Stomach smooth muscle (tissue), 2 donors: Measurements from ENCODE around the gene NSL1.
"Not testable (repeated sequence)": the region's sequence is repeated elsewhere in the genome, so short reads cannot be mapped to it uniquely, and the experiment has no call there.

Source experiments
- H3K27ac ChIP-seq: one replicate; pipeline ENCODE4 v1.7.0; 2013; ENCODE audit warnings: mild to moderate bottlenecking, low read length, inconsistent platforms
- H3K27me3 ChIP-seq, 2 donors: one replicate each; pipeline ENCODE4 v1.7.0; 2013; ENCODE audit warnings: low read length in 2 of 2; ENCODE audit not compliant: insufficient read depth in 2 of 2, control insufficient read depth in 1 of 2
- H3K36me3 ChIP-seq, 2 donors: one replicate each; pipeline ENCODE4 v1.7.0; 2013; ENCODE audit warnings: low read length in 2 of 2; ENCODE audit not compliant: control insufficient read depth in 2 of 2, insufficient read depth in 2 of 2
- H3K4me1 ChIP-seq: one replicate; pipeline ENCODE4 v1.7.0; 2013; ENCODE audit warnings: low read length; ENCODE audit not compliant: control insufficient read depth, insufficient read depth
- H3K4me3 ChIP-seq, 2 donors: one replicate each; pipeline ENCODE4 v1.7.0; 2013; ENCODE audit warnings: low read length in 2 of 2
- H3K9ac ChIP-seq, 2 donors: one replicate each; pipeline ENCODE4 v1.7.0; 2013; ENCODE audit warnings: low read length in 2 of 2, mild to moderate bottlenecking in 1 of 2
- H3K9me3 ChIP-seq, 2 donors: one replicate each; pipeline ENCODE4 v1.7.0; 2013; ENCODE audit warnings: low read length in 2 of 2; ENCODE audit not compliant: control insufficient read depth in 2 of 2
- donor health status: healthy.
- donor health status: Pancreatic carcinoma.

The NSL1 gene

DNA sequence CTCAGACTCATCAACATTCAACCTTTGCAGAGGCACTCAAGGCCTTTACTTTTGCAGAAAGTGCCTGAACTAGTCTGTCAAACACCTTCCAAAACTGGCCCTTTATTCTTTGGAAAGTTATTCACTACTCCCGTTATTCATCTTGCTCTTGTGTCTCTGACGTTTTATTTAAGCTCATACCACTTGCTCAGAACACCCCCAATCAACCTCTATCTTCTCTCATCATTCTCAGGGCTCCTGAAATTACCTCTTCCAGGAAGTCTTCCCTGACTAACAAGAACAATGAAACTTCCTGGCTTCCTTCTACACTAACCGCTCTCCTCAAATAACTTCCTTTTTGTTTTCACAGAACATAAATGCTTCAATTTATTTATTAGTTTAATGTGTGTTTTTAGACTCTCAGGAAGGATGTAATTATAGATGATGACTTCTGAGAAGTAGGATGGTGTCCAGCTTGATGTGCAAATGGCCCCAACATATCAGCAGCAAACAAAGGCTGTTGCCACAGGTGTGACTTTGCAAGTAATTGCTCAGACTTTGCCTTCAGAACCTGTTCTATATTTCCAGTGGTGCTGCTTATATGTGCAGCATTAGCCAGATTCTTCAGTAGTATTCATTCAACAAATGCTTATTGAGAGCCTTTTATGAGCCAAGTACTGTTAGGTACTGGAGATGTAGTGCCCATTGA lies 69.2 kb downstream of the NSL1 start:
- Histone ChIP-seq H3K9me3 (no peaks in the 10 kb centered on the region), H3K4me3 (no peak overlapping the region), H3K27me3 (no peaks in the 10 kb centered on the region), H3K36me3 (no peaks in the 10 kb centered on the region), H3K9ac (no peak overlapping the region), H3K27ac (no peak overlapping the region), H3K4me1 (no peaks in the 10 kb centered on the region)

DNA sequence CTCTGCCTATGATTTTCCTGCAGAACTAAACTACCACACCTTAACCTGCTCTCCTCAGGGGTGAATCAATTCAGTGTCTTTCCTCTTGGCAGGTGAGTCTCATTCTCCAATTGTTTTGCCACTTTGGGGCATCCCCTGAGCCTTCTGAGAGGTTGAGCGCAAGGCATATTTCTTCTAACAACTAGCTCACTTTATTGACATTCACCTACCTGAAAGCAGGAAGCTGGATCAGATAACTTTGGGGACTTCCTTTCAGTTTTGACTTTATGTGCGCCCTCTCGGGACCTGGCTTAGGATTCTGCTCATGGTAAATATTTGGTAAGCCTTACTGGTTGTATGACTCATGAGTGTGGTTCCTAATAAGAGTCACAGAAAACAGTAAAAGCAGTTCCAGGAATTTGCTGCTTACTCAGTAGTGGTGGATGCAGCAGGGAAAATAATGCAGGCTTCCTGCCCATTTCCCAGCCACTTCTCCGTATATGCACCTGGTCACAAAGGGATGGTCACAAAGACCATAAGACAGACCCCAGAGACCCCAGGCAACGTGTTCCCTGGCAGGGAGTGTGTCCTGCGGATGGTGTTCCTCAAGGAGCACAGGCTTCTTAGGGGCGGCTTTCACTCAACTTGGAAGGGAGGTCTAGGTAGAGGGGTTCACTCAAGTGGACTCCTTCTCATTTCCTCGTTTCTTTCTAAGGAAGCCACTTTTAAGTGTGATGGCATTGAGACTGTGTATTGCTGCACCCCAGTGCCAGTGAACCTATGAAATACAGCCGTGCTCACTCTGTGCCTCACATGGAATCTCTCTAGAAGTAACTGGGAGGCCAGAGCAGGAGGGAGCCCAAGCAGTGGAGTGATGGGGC lies 70.0 kb downstream of the NSL1 start:
- no peaks in the 10 kb centered on the region for H3K9me3 ChIP-seq
- H3K36me3 ChIP-seq, result no peaks in the 10 kb centered on the region
- no peaks in the 10 kb centered on the region for H3K27me3 ChIP-seq
- H3K4me3 ChIP-seq, result no peak overlapping the region
- no peak overlapping the region for H3K9ac ChIP-seq
- no peaks in the 10 kb centered on the region for H3K4me1 ChIP-seq
- H3K27ac ChIP-seq, result no peak overlapping the region

DNA sequence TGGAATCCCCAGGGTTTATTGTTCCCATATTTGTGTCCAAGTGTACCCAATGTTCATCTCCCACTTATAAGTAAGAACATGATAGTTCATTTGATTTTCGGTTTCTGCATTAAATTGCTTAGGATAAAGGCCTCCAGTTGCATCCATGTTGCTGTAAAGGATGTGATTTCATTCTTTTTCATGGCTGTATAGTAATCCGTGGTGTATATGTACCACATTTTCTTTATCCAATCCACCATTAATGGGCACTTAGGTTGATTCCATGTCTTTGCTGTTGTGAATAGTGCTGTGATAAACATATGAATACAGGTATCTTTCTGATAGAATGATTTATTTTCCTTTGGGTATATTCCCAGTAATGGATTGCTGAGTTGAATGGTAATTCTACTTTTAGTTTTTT lies 71.9 kb downstream of the NSL1 start:
- Histone ChIP-seq H3K27me3 (no peaks in the 10 kb centered on the region), H3K27ac (no peak overlapping the region), H3K4me1 (no peaks in the 10 kb centered on the region), H3K9ac (no peak overlapping the region), H3K4me3 (no peak overlapping the region), H3K36me3 (no peaks in the 10 kb centered on the region), H3K9me3 (no peaks in the 10 kb centered on the region)

DNA sequence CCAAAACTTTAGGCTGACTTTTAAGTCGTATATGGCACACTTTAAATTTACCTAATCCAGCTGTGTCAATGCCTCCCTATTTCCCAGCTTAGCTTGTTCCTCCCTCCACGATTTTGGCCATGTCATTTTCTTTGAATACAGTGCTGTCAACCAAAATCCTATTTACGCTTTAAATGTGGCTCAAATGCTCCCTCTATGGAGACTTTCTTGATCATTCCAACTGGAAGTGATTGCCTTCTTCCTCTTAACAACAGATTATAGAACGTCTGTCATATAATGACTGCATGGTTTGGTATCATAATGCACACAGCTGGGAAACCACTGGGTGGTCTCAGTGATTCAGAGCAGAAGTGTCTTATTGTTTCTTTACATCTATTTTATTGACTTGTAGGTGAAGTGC lies 73.1 kb downstream of the NSL1 start:
- no peak overlapping the region for H3K9ac ChIP-seq
- no peaks in the 10 kb centered on the region for H3K27me3 ChIP-seq
- H3K9me3 ChIP-seq, result no peaks in the 10 kb centered on the region
- no peaks in the 10 kb centered on the region for H3K36me3 ChIP-seq
- no peak overlapping the region for H3K27ac ChIP-seq
- no peak overlapping the region for H3K4me3 ChIP-seq
- H3K4me1 ChIP-seq, result no peaks in the 10 kb centered on the region

DNA sequence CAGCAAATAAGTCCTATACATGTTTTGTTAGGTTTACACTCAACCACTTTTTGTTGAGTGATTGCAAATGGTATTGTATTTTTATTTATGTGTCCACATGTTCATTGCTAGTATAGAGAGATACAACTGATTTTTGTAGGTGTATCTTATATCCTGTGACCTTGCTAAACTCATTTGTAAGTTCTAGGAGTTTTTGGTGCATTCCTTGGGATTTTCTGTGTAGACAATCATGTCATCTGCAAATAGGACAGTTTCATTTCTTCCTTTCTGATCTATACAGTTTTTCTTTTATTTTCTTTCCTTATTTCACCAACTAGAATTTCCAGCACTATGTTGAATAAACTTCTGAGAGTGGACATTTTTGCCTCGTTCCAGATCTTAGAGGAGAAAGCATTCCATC lies 75.4 kb downstream of the NSL1 start:
- H3K4me1 ChIP-seq, result no peaks in the 10 kb centered on the region
- no peak overlapping the region for H3K4me3 ChIP-seq
- no peaks in the 10 kb centered on the region for H3K27me3 ChIP-seq
- no peak overlapping the region for H3K27ac ChIP-seq
- no peaks in the 10 kb centered on the region for H3K9me3 ChIP-seq
- H3K36me3 ChIP-seq, result no peaks in the 10 kb centered on the region
- no peak overlapping the region for H3K9ac ChIP-seq

DNA sequence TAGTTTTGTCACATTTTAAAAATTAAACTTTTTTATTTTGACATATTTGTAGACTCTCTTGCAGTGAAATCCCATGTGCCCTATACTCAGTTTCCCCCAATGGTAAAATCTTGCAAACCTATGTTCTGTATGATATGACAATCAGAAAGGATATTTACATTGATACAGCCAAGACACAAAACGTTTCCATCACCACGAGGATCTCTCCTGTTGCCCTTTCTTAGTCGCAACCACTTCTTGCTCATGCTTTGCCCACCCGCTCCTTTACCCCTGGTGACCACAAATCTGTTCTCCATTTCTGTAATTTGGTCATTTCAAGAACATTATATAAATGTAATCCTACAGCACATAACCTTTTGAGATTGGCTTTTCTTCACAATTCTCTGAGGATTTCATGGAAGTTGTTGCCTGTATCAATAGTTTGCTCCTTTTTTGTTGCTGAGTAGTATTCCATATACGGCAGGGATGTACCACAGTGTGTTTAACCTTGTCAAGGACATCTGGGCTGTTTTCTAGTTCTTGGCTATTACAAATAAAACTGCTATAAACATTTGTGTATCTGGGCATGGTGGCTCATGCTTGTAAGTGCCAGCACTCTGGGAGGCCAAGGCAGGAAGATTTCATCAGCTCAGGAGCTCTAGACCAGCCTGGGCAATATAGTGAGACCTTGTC lies 78.0 kb downstream of the NSL1 start:
- Histone ChIP-seq H3K27ac (no peak overlapping the region), H3K4me1 (no peaks in the 10 kb centered on the region), H3K36me3 (no peaks in the 10 kb centered on the region), H3K27me3 (no peaks in the 10 kb centered on the region), H3K9ac (no peak overlapping the region), H3K4me3 (no peak overlapping the region), H3K9me3 (no peaks in the 10 kb centered on the region)

DNA sequence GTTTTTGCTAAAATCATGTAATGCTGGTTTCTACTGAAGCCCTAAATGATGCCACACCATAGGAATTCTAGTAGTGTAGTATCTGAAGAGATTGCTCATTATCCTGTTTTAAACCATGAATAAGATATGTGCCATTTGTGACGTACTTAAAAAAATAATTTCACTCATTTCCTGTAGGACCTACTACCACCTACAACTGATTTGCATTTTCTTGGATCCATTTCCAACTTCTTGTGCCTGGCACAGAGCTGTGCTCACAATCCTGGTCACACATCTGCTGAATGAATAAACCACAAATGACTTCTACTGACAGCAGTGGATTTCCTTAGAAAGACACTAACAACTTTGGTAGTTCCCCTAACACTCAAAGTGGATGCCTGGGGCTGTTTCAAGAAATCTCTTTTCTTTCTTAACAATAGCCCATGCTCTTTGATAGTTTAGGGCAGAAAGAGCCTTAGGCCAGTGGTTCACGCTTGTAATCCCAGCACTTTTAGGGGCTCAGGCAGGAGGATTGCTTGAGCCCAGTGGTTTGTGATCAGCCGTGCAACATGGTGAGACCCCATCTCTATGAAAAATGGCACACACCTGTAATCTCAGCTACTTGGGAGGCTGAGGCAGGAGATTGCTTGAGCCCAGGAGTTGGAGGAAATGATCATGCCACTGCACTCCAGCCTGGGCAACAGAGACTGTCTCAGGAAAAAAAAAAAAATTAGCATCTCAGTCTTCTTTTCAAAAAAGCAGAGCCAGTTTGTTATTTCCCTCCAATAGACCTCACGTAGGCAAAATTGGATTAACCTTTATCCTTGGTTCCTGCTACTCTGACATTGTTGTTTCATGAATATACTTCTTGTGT lies 78.9 kb downstream of the NSL1 start:
- Histone ChIP-seq H3K36me3 (no peaks in the 10 kb centered on the region), H3K9me3 (no peaks in the 10 kb centered on the region), H3K27me3 (no peaks in the 10 kb centered on the region), H3K4me1 (no peaks in the 10 kb centered on the region), H3K4me3 (no peak overlapping the region), H3K27ac (no peak overlapping the region), H3K9ac (no peak overlapping the region)

DNA sequence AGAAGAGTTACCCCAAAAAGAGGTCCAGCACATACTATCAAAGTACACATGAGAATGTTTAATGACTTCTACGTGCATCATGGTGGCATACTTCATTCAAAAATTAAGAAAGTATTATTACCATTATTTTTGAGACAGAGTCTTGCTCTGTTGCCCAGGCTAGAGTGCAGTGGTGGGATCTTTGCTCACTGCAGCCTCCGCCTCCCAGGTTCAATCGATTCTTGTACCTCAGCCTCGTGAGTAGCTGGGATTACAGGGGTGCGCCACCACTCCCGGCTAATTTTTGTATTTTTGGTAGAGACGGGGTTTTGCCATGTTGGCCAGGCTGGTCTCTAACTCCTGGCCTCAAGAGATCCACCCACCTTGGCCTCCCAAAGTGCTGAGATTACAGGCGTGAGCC lies 79.6 kb downstream of the NSL1 start:
- H3K36me3 ChIP-seq, H3K4me1 ChIP-seq, H3K9me3 ChIP-seq, H3K4me3 ChIP-seq, H3K27me3 ChIP-seq, H3K27ac ChIP-seq, H3K9ac ChIP-seq: not testable (repeated sequence)

DNA sequence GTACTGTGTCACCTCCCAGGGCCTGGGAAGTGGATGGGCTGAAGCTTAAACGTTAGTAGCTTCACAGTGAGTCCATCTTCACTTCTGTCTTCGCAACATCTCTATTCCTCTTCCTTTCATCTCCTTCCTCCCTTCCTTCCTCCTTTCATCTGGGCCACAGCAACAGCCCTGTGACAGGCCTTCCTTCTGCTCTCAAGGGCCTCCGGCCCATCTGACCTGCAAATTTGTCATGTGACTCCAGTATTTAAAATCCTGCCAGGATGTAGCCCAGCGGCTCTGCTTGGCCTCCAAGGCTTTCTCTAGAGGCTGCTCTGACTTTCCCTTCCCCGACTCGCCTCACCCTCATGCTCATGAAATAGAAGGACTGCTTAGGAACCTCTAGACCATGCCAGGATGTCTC lies 81.0 kb downstream of the NSL1 start:
- Histone ChIP-seq H3K9me3 (no peaks in the 10 kb centered on the region), H3K9ac (no peak overlapping the region), H3K27me3 (no peaks in the 10 kb centered on the region), H3K36me3 (no peaks in the 10 kb centered on the region), H3K27ac (no peak overlapping the region), H3K4me3 (no peak overlapping the region), H3K4me1 (no peaks in the 10 kb centered on the region)

DNA sequence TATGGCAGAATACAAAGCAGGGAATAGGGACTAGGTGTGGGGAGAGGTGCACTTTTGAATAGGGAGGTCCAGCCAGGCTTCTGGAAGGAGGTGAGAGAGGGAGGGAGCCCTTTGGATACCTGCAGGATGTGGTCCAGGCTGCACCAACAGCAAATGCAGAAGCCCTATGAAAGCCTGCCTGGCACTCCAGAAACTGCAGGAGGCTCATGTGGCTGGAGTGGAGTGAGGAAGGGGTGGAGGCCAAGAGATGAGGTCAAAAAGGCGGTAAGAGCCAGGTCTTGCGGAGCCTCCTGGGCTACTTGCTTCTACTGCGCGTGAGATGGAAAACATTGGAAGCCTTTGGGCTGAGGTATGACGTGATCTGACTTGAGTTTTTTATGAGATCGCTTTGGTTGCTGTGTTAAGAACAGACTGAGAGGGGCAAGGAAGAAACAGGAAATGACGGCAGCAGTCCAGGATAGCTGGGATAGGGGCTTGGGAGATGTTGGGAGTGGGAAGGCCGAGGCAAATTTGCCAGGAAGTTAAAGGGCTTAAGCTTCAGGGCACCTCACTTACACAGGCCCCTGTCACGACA lies 87.5 kb downstream of the NSL1 start:
- Histone ChIP-seq H3K27ac (no peak overlapping the region), H3K27me3 (no peaks in the 10 kb centered on the region), H3K4me1 (peaks cover 15% of the 10 kb centered on the region), H3K36me3 (no peaks in the 10 kb centered on the region), H3K9me3 (no peaks in the 10 kb centered on the region), H3K9ac (no peak overlapping the region), H3K4me3 (no peak overlapping the region)
